ENCODE measurements around the gene CFAP46.

DNA sequence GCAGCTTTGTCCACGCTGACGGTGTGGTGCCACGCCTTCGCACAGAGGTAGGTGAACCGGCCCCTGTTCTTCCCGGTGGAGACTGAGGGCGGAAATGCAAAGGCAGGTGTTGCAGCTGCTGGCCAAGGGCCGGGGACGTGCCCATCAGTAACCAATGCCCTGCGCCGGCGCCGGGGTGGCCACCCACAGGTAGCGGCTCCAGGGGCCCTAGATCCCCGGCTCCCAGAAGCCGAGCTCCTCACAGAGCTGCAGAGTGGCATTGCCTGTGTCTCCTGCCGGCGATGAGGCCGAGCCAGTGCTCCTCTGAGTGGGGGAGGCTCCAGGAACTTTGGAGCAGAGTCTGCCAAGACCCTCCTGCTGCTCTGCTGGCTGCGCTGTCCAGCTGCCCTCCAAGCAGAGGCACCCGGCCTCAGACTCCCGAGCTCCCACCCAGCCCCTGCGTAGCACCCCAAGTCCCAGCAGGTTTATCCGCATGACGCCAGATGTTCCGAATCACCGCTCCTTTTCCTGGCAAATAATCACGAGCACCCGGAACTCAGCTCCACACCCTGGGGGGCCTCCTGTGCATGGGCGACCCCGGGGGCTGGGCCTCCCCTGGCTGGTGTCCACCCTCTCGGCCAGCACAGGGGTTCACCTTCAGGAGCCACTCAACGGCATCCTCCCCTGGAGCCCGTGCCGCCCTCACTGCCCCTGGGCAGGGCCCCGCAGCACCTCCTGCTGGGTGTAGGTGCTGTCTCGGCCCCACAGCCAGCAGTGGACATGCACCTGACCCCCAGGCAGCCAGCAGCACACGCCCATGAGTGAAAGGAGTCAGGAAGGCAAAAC, 22.1 kb downstream of the CFAP46 start:
- TF ChIP-seq, protein P1, sequence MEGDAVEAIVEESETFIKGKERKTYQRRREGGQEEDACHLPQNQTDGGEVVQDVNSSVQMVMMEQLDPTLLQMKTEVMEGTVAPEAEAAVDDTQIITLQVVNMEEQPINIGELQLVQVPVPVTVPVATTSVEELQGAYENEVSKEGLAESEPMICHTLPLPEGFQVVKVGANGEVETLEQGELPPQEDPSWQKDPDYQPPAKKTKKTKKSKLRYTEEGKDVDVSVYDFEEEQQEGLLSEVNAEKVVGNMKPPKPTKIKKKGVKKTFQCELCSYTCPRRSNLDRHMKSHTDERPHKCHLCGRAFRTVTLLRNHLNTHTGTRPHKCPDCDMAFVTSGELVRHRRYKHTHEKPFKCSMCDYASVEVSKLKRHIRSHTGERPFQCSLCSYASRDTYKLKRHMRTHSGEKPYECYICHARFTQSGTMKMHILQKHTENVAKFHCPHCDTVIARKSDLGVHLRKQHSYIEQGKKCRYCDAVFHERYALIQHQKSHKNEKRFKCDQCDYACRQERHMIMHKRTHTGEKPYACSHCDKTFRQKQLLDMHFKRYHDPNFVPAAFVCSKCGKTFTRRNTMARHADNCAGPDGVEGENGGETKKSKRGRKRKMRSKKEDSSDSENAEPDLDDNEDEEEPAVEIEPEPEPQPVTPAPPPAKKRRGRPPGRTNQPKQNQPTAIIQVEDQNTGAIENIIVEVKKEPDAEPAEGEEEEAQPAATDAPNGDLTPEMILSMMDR (IDR thresholded peaks at IDR 0.05), result no peak
- TF ChIP-seq POLR2AphosphoS5 (IDR thresholded peaks at IDR 0.05; ENCODE audit: low read depth, low read length), result no peak
- TF ChIP-seq TCF12 (IDR thresholded peaks at IDR 0.05), result no peak
- no peak for TF ChIP-seq FOXJ3 (CRISPR knock-in tag; IDR thresholded peaks at IDR 0.05)
- no peak for TF ChIP-seq NFIC (IDR thresholded peaks at IDR 0.05; ENCODE audit: borderline replicate concordance)
- TF ChIP-seq EP300 (IDR thresholded peaks at IDR 0.05; ENCODE audit: borderline replicate concordance in 1 of 2, low read depth in 1 of 2, low read length in 1 of 2), result no peak
- no peak for TF ChIP-seq ELF1 (IDR thresholded peaks at IDR 0.05)
- TF ChIP-seq JUND (IDR thresholded peaks at IDR 0.05), result no peak
- TF ChIP-seq NRF1 (IDR thresholded peaks at IDR 0.05; ENCODE audit: low read depth, low read length), result no peak
- TF ChIP-seq GABPA (IDR thresholded peaks at IDR 0.05; ENCODE audit: low read depth), result no peak
- TF ChIP-seq SMC3 (IDR thresholded peaks at IDR 0.05; ENCODE audit: low read depth, low read length), result no peak
- TF ChIP-seq EZH2phosphoT487 (IDR thresholded peaks at IDR 0.05; ENCODE audit: borderline replicate concordance, low read depth), result no peak
- no peak for TF ChIP-seq FOXM1 (IDR thresholded peaks at IDR 0.05; ENCODE audit: low read depth)
